Skeletal muscle tissue (tissue), 4 donors: ENCODE measurements around the gene BAD. TPM values are rescaled to one million over a fixed set of nuclear protein-coding genes. Genes with fewer than 3 reads are reported as not detected.
A peak's percentile ranks its signal among the peaks of the same experiment; 100 is the strongest.

Experiments
- H3K27ac ChIP-seq: one replicate; pipeline ENCODE4 v1.7.0; 2013; ENCODE audit warnings: mild to moderate bottlenecking, low read depth, low read length, inconsistent platforms
- H3K27me3 ChIP-seq, 3 donors: one replicate each; pipeline ENCODE4 v1.7.0; 2013; ENCODE audit warnings: low read length in 3 of 3; ENCODE audit not compliant: control insufficient read depth in 3 of 3, insufficient read depth in 3 of 3
- H3K36me3 ChIP-seq, 3 donors: one replicate each; pipeline ENCODE4 v1.7.0; 2013; ENCODE audit warnings: low read length in 3 of 3; ENCODE audit not compliant: control insufficient read depth in 3 of 3, insufficient read depth in 3 of 3
- H3K4me1 ChIP-seq, 3 donors: one replicate each; pipeline ENCODE4 v1.7.0; 2013; ENCODE audit warnings: low read length in 3 of 3, mild to moderate bottlenecking in 3 of 3; ENCODE audit not compliant: control insufficient read depth in 3 of 3, insufficient read depth in 3 of 3
- H3K4me3 ChIP-seq, 3 donors: one replicate each; pipeline ENCODE4 v1.7.0; 2013; ENCODE audit warnings: low read length in 3 of 3
- H3K9ac ChIP-seq, 3 donors: one replicate each; pipeline ENCODE4 v1.7.0; 2013; ENCODE audit warnings: low read length in 3 of 3, mild to moderate bottlenecking in 3 of 3, moderate library complexity in 2 of 3, low read depth in 1 of 3
- H3K9me3 ChIP-seq, 3 donors: one replicate each; pipeline ENCODE4 v1.7.0; 2013; ENCODE audit warnings: low read length in 3 of 3; ENCODE audit not compliant: control insufficient read depth in 3 of 3
- total RNA-seq: library from RNA; depleted of rRNA; stranded (reverse); fragments of >200 nt; gene quantifications from one replicate; pipeline ENCODE4 v1.2.3, GENCODE V29; 2014
- donor health status: Osteomylitis.

Gene BAD
- total RNA-seq, 1 donor from 2014 or later = 23.5 TPM

- Histone ChIP-seq H3K9me3 (no peaks in the 10 kb centered on the region), H3K27ac (peak overlapping the region; percentile 96), H3K9ac (peak overlapping the region; percentile 33 to 91 (median 38)), H3K4me3 (no peak overlapping the region), H3K4me1 (peaks cover 23 to 32% (median 31%) of the 10 kb centered on the region in 3 donors), H3K36me3 (peaks cover 19 to 28% (median 27%) of the 10 kb centered on the region in 3 donors), H3K27me3 (no peaks in the 10 kb centered on the region)
Observed at GRCh38 chr11:64267207-64267945, 17.1 kb downstream of the BAD start.

- no peaks in the 10 kb centered on the region for H3K27me3 ChIP-seq
- no peak overlapping the region for H3K27ac ChIP-seq
Observed at GRCh38 chr11:64266339-64266738, 18.1 kb downstream of the BAD start.

GRCh38 chr11:64265176-64266160 lies 19.0 kb downstream of the BAD start:
- Histone ChIP-seq H3K4me3 (no peak overlapping the region), H3K27me3 (no peaks in the 10 kb centered on the region), H3K27ac (no peak overlapping the region), H3K9me3 (no peaks in the 10 kb centered on the region), H3K36me3 (peaks cover 22 to 36% (median 32%) of the 10 kb centered on the region in 3 donors), H3K4me1 (peaks cover 16 to 26% (median 19%) of the 10 kb centered on the region in 3 donors), H3K9ac (no peak overlapping the region)

More at GRCh38 chr11:64266339-64266738, 18.1 kb downstream of the BAD start:
- H3K9ac ChIP-seq = no peak overlapping the region
- no peak overlapping the region for H3K4me3 ChIP-seq
- peaks cover 16 to 26% (median 21%) of the 10 kb centered on the region in 3 donors for H3K4me1 ChIP-seq
- peaks cover 19 to 34% (median 30%) of the 10 kb centered on the region in 3 donors for H3K36me3 ChIP-seq
- no peaks in the 10 kb centered on the region for H3K9me3 ChIP-seq

GRCh38 chr11:64264371-64264852 lies 20.1 kb downstream of the BAD start:
- H3K27me3 ChIP-seq = no peaks in the 10 kb centered on the region
- peaks cover 30 to 45% (median 36%) of the 10 kb centered on the region in 3 donors for H3K36me3 ChIP-seq
- H3K9ac ChIP-seq = no peak overlapping the region

GRCh38 chr11:64263947-64264317 lies 20.5 kb downstream of the BAD start:
- H3K9me3 ChIP-seq = no peaks in the 10 kb centered on the region
- H3K4me3 ChIP-seq = no peak overlapping the region
- peaks cover 33 to 47% (median 40%) of the 10 kb centered on the region in 3 donors for H3K36me3 ChIP-seq
- H3K27ac ChIP-seq = no peak overlapping the region
- H3K9ac ChIP-seq = no peak overlapping the region
- no peaks in the 10 kb centered on the region for H3K27me3 ChIP-seq
- H3K4me1 ChIP-seq = peaks cover 13 to 20% (median 14%) of the 10 kb centered on the region in 3 donors

More at GRCh38 chr11:64264371-64264852, 20.1 kb downstream of the BAD start:
- Histone ChIP-seq H3K4me1 (peaks cover 16 to 23% (median 17%) of the 10 kb centered on the region in 3 donors), H3K27ac (no peak overlapping the region), H3K4me3 (no peak overlapping the region), H3K9me3 (no peaks in the 10 kb centered on the region)

- Histone ChIP-seq H3K27me3 (no peaks in the 10 kb centered on the region), H3K36me3 (peaks cover 38 to 53% (median 46%) of the 10 kb centered on the region in 3 donors)
Observed at GRCh38 chr11:64263021-64263946, 21.2 kb downstream of the BAD start.

GRCh38 chr11:64262271-64263002 lies 22.0 kb downstream of the BAD start:
- H3K36me3 ChIP-seq = peaks cover 44 to 54% (median 50%) of the 10 kb centered on the region in 3 donors
- no peak overlapping the region for H3K27ac ChIP-seq
- no peak overlapping the region for H3K4me3 ChIP-seq
- no peaks in the 10 kb centered on the region for H3K27me3 ChIP-seq
- no peaks in the 10 kb centered on the region for H3K9me3 ChIP-seq
- no peak overlapping the region for H3K9ac ChIP-seq
- H3K4me1 ChIP-seq = peaks cover 0 to 5% (median 0%) of the 10 kb centered on the region in 3 donors

More at GRCh38 chr11:64263021-64263946, 21.2 kb downstream of the BAD start:
- Histone ChIP-seq H3K27ac (no peak overlapping the region), H3K4me1 (peaks cover 7 to 14% (median 8%) of the 10 kb centered on the region in 3 donors), H3K9ac (no peak overlapping the region), H3K4me3 (no peak overlapping the region), H3K9me3 (no peaks in the 10 kb centered on the region)

- Histone ChIP-seq H3K36me3 (peaks cover 47 to 56% (median 50%) of the 10 kb centered on the region in 3 donors), H3K27me3 (no peaks in the 10 kb centered on the region), H3K4me3 (no peak overlapping the region), H3K4me1 (no peaks in the 10 kb centered on the region), H3K9me3 (no peaks in the 10 kb centered on the region), H3K27ac (no peak overlapping the region), H3K9ac (no peak overlapping the region)
Observed at GRCh38 chr11:64261556-64262080, 22.8 kb downstream of the BAD start.
